Right cardiac atrium (tissue), 5 donors: ENCODE measurements around the gene KCTD6. TPM values are rescaled to one million over a fixed set of nuclear protein-coding genes. Genes with fewer than 3 reads are reported as not detected.

Source experiments
- ATAC-seq, 2 donors: fragments of 200-7000 bp; cut with Tn5 transposase; one replicate each; pipeline versions ENCODE4 v1.8.0 to v1.9.1; 2020; ENCODE audit warnings: moderate library complexity in 2 of 2, mild to moderate bottlenecking in 1 of 2
- DNase-seq, 3 donors: peaks; one replicate each; pipeline ENCODE4 v3.0.0-alpha.2; 2020
- H3K27ac ChIP-seq: one replicate; pipeline ENCODE4 v1.5.1; 2013; ENCODE audit warnings: mild to moderate bottlenecking, low read length, control low read depth, moderate library complexity
- H3K27me3 ChIP-seq: one replicate; pipeline ENCODE4 v1.6.1; 2013; ENCODE audit not compliant: control insufficient read depth, insufficient read depth
- H3K4me1 ChIP-seq: one replicate; pipeline ENCODE4 v1.6.1; 2013; ENCODE audit warnings: low read length; ENCODE audit not compliant: control insufficient read depth, insufficient read depth
- H3K4me3 ChIP-seq: one replicate; pipeline ENCODE4 v1.5.1; 2013; ENCODE audit warnings: low read length, control low read depth
- H3K9me3 ChIP-seq: one replicate; pipeline ENCODE4 v1.6.1; 2013; ENCODE audit warnings: low read length; ENCODE audit not compliant: control insufficient read depth
- WGBS: extraction: QIAGEN DNeasy Blood & Tissue Kit; methylation state at CpG from one replicate; pipeline ENCODE4 v1.1.7; 2013; 5-methylcytosine and 5-hydroxymethylcytosine counted together
- intact Hi-C, 4 donors: fragments of 100-400 bp; cut with DNase I; formaldehyde crosslinking; loops; one replicate each; pipeline versions ENCODE4 v1.11.0 to v1.14.0; 2022 to 2023
- polyA plus RNA-seq: library from polyadenylated mRNA; stranded (reverse); fragments of 200-250 nt; gene quantifications from one replicate; pipeline ENCODE4 v1.2.3, GENCODE V29; 2013
- total RNA-seq, 4 donors: library from RNA; stranded (reverse); fragmentation: NEBNext Ultra II Directional; extraction: Animal tissue kit (Norgen Biotek cat#: 25700); gene quantifications; one replicate each; pipeline ENCODE4 v1.2.1, GENCODE V29; 2021
- donor health status: healthy with polysubstance abuse.
- donor health status: DM: no; HTN: yes; CAD: no.
- donor health status: DM: no; HTN: no; CAD: no.
- donor health status: DM: no; HTN: yes; CAD: no; lungs with severe emphysema.
- donor health status: DM: yes; HTN: yes; CAD: no.

The KCTD6 gene
- total and polyA plus RNA-seq, 5 donors, result 8.0 to 10.3 (median 8.4) TPM

- no peak overlapping the region for H3K27ac ChIP-seq
- no peaks in the 10 kb centered on the region for H3K9me3 ChIP-seq
- no peaks in the 10 kb centered on the region for H3K27me3 ChIP-seq
- DNase-seq, result no peak
- ATAC-seq, result peak in 1 of 2 donors; percentile 7
- 95% methylated on average over 12 of the region's 12 CpGs for WGBS
- no peak overlapping the region for H3K4me3 ChIP-seq
- no peaks in the 10 kb centered on the region for H3K4me1 ChIP-seq
- intact Hi-C loops, result no loop called here
These were observed 21.4 kb upstream of the KCTD6 start for GRCh38 chr3:58470363-58471024.

GRCh38 chr3:58471025-58471887 lies 20.6 kb upstream of the KCTD6 start:
- H3K4me3 ChIP-seq, result no peak overlapping the region
- no peaks in the 10 kb centered on the region for H3K9me3 ChIP-seq
- WGBS, result 56% methylated on average over 10 of the region's 10 CpGs
- H3K4me1 ChIP-seq, result no peaks in the 10 kb centered on the region
- no peak overlapping the region for H3K27ac ChIP-seq
- peak in 1 of 3 donors; percentile 22 for DNase-seq
- intact Hi-C loops, result no loop called here
- peak; percentile 81 to 91 for ATAC-seq
- no peaks in the 10 kb centered on the region for H3K27me3 ChIP-seq

GRCh38 chr3:58473275-58473674 lies 18.6 kb upstream of the KCTD6 start:
- no peaks in the 10 kb centered on the region for H3K4me1 ChIP-seq
- 97% methylated on average over 1 of the region's 1 CpG for WGBS
- intact Hi-C loops, result no loop called here

GRCh38 chr3:58474348-58474911 lies 17.5 kb upstream of the KCTD6 start:
- H3K27me3 ChIP-seq, result no peaks in the 10 kb centered on the region
- ATAC-seq (peak; percentile 32 to 37), DNase-seq (no peak)
- intact Hi-C loops, result no loop called here
- WGBS, result 97% methylated on average over 1 of the region's 1 CpG
- H3K27ac ChIP-seq, result no peak overlapping the region
- H3K4me1 ChIP-seq, result no peaks in the 10 kb centered on the region
- H3K4me3 ChIP-seq, result no peak overlapping the region
- H3K9me3 ChIP-seq, result no peaks in the 10 kb centered on the region

More at GRCh38 chr3:58473275-58473674, 18.6 kb upstream of the KCTD6 start:
- Histone ChIP-seq H3K27ac (no peak overlapping the region), H3K4me3 (no peak overlapping the region), H3K27me3 (no peaks in the 10 kb centered on the region), H3K9me3 (no peaks in the 10 kb centered on the region)
- DNase-seq (no peak), ATAC-seq (no peak)

GRCh38 chr3:58474967-58475578 lies 16.8 kb upstream of the KCTD6 start:
- H3K9me3 ChIP-seq, result no peaks in the 10 kb centered on the region
- DNase-seq (no peak), ATAC-seq (no peak)
- intact Hi-C loops, result no loop called here
- H3K27me3 ChIP-seq, result no peaks in the 10 kb centered on the region
- no peak overlapping the region for H3K27ac ChIP-seq
- H3K4me1 ChIP-seq, result no peaks in the 10 kb centered on the region
- 58% methylated on average over 3 of the region's 3 CpGs for WGBS
- no peak overlapping the region for H3K4me3 ChIP-seq

GRCh38 chr3:58478781-58479180 lies 13.1 kb upstream of the KCTD6 start:
- H3K9me3 ChIP-seq, result no peaks in the 10 kb centered on the region
- 88% methylated on average over 2 of the region's 2 CpGs for WGBS
- H3K4me3 ChIP-seq, result no peak overlapping the region
- intact Hi-C loops, result no loop called here
- H3K4me1 ChIP-seq, result no peaks in the 10 kb centered on the region
- no peak overlapping the region for H3K27ac ChIP-seq
- no peak for DNase-seq
- H3K27me3 ChIP-seq, result no peaks in the 10 kb centered on the region
- no peak for ATAC-seq

GRCh38 chr3:58480309-58480708 lies 11.6 kb upstream of the KCTD6 start:
- peaks cover 5% of the 10 kb centered on the region for H3K4me1 ChIP-seq
- ATAC-seq (no peak), DNase-seq (no peak)
- H3K4me3 ChIP-seq, result no peak overlapping the region
- no peaks in the 10 kb centered on the region for H3K27me3 ChIP-seq
- H3K27ac ChIP-seq, result no peak overlapping the region
- WGBS, result 91% methylated on average over 2 of the region's 2 CpGs
- intact Hi-C loops, result no loop called here
- no peaks in the 10 kb centered on the region for H3K9me3 ChIP-seq

- peaks cover 5% of the 10 kb centered on the region for H3K4me1 ChIP-seq
- 35% methylated on average over 8 of the region's 8 CpGs for WGBS
- no peak for ATAC-seq
- intact Hi-C loops, result no loop called here
- H3K4me3 ChIP-seq, result no peak overlapping the region
- H3K9me3 ChIP-seq, result no peaks in the 10 kb centered on the region
- DNase-seq, result no peak
- no peak overlapping the region for H3K27ac ChIP-seq
- H3K27me3 ChIP-seq, result no peaks in the 10 kb centered on the region
These were observed 8.8 kb upstream of the KCTD6 start for GRCh38 chr3:58482917-58483636.

GRCh38 chr3:58484045-58484721 lies 7.7 kb upstream of the KCTD6 start:
- peak in 1 of 2 donors; percentile 20 for ATAC-seq
- DNase-seq, result no peak
- Histone ChIP-seq H3K27me3 (no peaks in the 10 kb centered on the region), H3K4me3 (no peak overlapping the region), H3K27ac (peak overlapping the region; percentile 70), H3K4me1 (peaks cover 5% of the 10 kb centered on the region), H3K9me3 (no peaks in the 10 kb centered on the region)
- 56% methylated on average over 7 of the region's 7 CpGs for WGBS
- intact Hi-C loops, result no loop called here

GRCh38 chr3:58484722-58485069 lies 7.2 kb upstream of the KCTD6 start:
- 51% methylated on average over 3 of the region's 3 CpGs for WGBS
- DNase-seq, result peak in 1 of 3 donors; percentile 52
- Histone ChIP-seq H3K27me3 (no peaks in the 10 kb centered on the region), H3K27ac (peak overlapping the region; percentile 70), H3K4me3 (no peak overlapping the region), H3K9me3 (no peaks in the 10 kb centered on the region), H3K4me1 (peaks cover 5% of the 10 kb centered on the region)
- peak in 1 of 2 donors; percentile 53 for ATAC-seq
- intact Hi-C loops, result no loop called here
